CD4-positive, alpha-beta T cell treated with Interleukin-12 subunit alpha and Interleukin-12 subunit beta, for 1 hour (primary cell): ENCODE measurements around the gene CEP78.
"Not testable (repeated sequence)": the region's sequence is repeated elsewhere in the genome, so short reads cannot be mapped to it uniquely, and the experiment has no call there.

Experiments used
- DNase-seq: peaks from one replicate; pipeline ENCODE4 v3.0.0-alpha.2; 2020

CEP78 gene

GRCh38 chr9:78235762-78236550, at the start of gene CEP78:
TSS of gene CEP78 (plus strand) at chr9:78236075. CDS start at chr9:78236351, 276 bp downstream.
- peak; percentile 88 for DNase-seq

GRCh38 chr9:78187763-78188484, 48.0 kb upstream of the CEP78 start:
- DNase-seq = no peak

- no peak for DNase-seq
Observed at GRCh38 chr9:78188594-78188993, 47.3 kb upstream of the CEP78 start.

- no peak for DNase-seq
Observed at GRCh38 chr9:78189001-78189400, 46.9 kb upstream of the CEP78 start.

- no peak for DNase-seq
Observed at GRCh38 chr9:78189461-78189860, 46.4 kb upstream of the CEP78 start.

- no peak for DNase-seq
Observed at GRCh38 chr9:78191931-78192330, 43.9 kb upstream of the CEP78 start.

- no peak for DNase-seq
Observed at GRCh38 chr9:78196258-78196657, 39.6 kb upstream of the CEP78 start.

- peak; percentile 73 for DNase-seq
Observed at GRCh38 chr9:78201158-78201777, 34.6 kb upstream of the CEP78 start.

- no peak for DNase-seq
Observed at GRCh38 chr9:78207319-78207718, 28.6 kb upstream of the CEP78 start.

GRCh38 chr9:78207901-78208300, 28.0 kb upstream of the CEP78 start:
- no peak for DNase-seq

GRCh38 chr9:78209127-78209526, 26.7 kb upstream of the CEP78 start:
- no peak for DNase-seq

- DNase-seq = peak; percentile 48
Observed at GRCh38 chr9:78210841-78211301, 25.0 kb upstream of the CEP78 start.

GRCh38 chr9:78212868-78213267, 23.0 kb upstream of the CEP78 start:
- DNase-seq = no peak

- DNase-seq = peak; percentile 54
Observed at GRCh38 chr9:78213712-78214111, 22.2 kb upstream of the CEP78 start.

GRCh38 chr9:78214492-78214891, 21.4 kb upstream of the CEP78 start:
- no peak for DNase-seq

- DNase-seq = no peak
Observed at GRCh38 chr9:78215706-78216105, 20.2 kb upstream of the CEP78 start.

GRCh38 chr9:78218890-78219289, 17.0 kb upstream of the CEP78 start:
- no peak for DNase-seq

- DNase-seq = no peak
Observed at GRCh38 chr9:78221425-78221824, 14.4 kb upstream of the CEP78 start.

GRCh38 chr9:78221841-78222240, 14.0 kb upstream of the CEP78 start:
- not testable (repeated sequence) for DNase-seq

- no peak for DNase-seq
Observed at GRCh38 chr9:78230761-78231160, 5.1 kb upstream of the CEP78 start.

GRCh38 chr9:78232471-78232870, 3.4 kb upstream of the CEP78 start:
- DNase-seq = not testable (repeated sequence)

- DNase-seq = no peak
Observed at GRCh38 chr9:78234810-78235209, 1.1 kb upstream of the CEP78 start.

- DNase-seq = no peak
Observed at GRCh38 chr9:78235256-78235761, 566 bp upstream of the CEP78 start.

- DNase-seq = no peak
Observed at GRCh38 chr9:78236551-78236910, 656 bp downstream of the CEP78 start.
